Measurements from ENCODE around the gene LRP10. TPM values are rescaled to one million over a fixed set of nuclear protein-coding genes. Genes with fewer than 3 reads are reported as not detected.

Gene LRP10
- total RNA-seq, 2 donors from 2014 or later: 124 to 150 TPM

DNA sequence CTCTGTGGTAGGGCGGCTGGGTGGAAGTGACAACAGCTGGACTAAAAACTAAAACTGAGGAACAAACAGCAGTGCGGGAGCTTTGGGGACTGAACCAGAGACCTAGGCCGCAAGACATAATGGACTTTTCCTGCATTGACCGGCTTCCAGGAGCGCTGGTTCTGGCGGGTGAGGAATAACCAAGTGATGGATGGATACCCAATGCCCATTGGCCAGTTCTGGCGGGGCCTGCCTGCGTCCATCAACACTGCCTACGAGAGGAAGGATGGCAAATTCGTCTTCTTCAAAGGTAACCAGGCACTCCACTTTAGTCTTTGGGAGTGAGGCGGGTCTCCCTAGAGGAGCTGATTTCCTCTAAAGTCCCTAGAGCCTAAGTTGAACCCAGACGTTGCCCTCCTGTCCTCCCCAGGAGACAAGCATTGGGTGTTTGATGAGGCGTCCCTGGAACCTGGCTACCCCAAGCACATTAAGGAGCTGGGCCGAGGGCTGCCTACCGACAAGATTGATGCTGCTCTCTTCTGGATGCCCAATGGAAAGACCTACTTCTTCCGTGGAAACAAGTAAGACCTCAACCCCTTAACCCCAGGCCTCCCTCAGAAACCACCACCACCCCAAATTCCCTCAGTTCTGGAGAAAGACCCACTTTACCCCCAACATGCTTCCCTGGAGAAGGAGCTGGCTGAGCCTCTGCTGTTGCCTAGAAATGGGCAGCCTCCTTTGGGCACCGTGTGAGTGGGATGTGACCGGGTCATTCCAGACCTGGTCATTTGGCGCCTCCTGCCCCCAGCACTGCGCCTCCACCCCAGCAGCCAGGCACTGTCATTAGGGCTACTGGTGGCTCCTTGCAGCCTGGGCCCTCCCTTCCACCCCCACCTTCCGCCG, 27.1 kb upstream of the LRP10 start:
- Histone ChIP-seq H3K36me3 (peaks cover 16 to 31% of the 10 kb centered on the region in 2 donors), H3K4me3 (no peak overlapping the region), H3K9me3 (no peaks in the 10 kb centered on the region), H3K4me1 (replicated peaks) (peaks cover 6% of the 10 kb centered on the region), H3K27ac (no peak overlapping the region), H3K27me3 (replicated peaks; ENCODE audit: insufficient read depth) (no peaks in the 10 kb centered on the region)
- 88% methylated on average over 22 of the region's 22 CpGs for WGBS
- intact Hi-C loops (cut with DNase I): loop anchor here (10.0 kb wide), 1 partner anchor 460 kb away; no protein-coding TSS in a partner anchor
- no peak for DNase-seq (ENCODE audit: low spot score)
- TF ChIP-seq POLR2AphosphoS5 (IDR thresholded peaks at IDR 0.05) (no peak), POLR2A (IDR thresholded peaks at IDR 0.05) (no peak)
- TF ChIP-seq, protein P1, sequence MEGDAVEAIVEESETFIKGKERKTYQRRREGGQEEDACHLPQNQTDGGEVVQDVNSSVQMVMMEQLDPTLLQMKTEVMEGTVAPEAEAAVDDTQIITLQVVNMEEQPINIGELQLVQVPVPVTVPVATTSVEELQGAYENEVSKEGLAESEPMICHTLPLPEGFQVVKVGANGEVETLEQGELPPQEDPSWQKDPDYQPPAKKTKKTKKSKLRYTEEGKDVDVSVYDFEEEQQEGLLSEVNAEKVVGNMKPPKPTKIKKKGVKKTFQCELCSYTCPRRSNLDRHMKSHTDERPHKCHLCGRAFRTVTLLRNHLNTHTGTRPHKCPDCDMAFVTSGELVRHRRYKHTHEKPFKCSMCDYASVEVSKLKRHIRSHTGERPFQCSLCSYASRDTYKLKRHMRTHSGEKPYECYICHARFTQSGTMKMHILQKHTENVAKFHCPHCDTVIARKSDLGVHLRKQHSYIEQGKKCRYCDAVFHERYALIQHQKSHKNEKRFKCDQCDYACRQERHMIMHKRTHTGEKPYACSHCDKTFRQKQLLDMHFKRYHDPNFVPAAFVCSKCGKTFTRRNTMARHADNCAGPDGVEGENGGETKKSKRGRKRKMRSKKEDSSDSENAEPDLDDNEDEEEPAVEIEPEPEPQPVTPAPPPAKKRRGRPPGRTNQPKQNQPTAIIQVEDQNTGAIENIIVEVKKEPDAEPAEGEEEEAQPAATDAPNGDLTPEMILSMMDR (IDR thresholded peaks at IDR 0.05): no peak

DNA sequence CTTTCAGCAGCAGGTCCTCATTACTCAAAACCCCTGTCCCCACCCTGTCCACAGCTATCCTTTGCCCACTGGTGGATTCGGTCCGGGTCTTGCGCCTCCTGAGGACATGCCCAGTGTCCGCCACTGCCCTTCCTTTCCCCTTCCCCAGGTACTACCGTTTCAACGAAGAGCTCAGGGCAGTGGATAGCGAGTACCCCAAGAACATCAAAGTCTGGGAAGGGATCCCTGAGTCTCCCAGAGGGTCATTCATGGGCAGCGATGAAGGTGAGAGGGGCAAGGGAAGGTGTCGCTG, 26.5 kb upstream of the LRP10 start:
- TF ChIP-seq, protein P1 (IDR thresholded peaks at IDR 0.05): no peak
- TF ChIP-seq POLR2A (IDR thresholded peaks at IDR 0.05): no peak
- no peak for TF ChIP-seq POLR2AphosphoS5 (IDR thresholded peaks at IDR 0.05)
- no peak overlapping the region for H3K27ac ChIP-seq
- 88% methylated on average over 9 of the region's 9 CpGs for WGBS
- no peaks in the 10 kb centered on the region for H3K27me3 ChIP-seq (replicated peaks; ENCODE audit: insufficient read depth)
- peaks cover 16 to 31% of the 10 kb centered on the region in 2 donors for H3K36me3 ChIP-seq
- intact Hi-C loops (cut with DNase I): loop anchor here (10.0 kb wide), 1 partner anchor 460 kb away; no protein-coding TSS in a partner anchor
- H3K9me3 ChIP-seq: no peaks in the 10 kb centered on the region
- H3K4me3 ChIP-seq: no peak overlapping the region
- no peak for DNase-seq (ENCODE audit: low spot score)
- peaks cover 6% of the 10 kb centered on the region for H3K4me1 ChIP-seq (replicated peaks)

DNA sequence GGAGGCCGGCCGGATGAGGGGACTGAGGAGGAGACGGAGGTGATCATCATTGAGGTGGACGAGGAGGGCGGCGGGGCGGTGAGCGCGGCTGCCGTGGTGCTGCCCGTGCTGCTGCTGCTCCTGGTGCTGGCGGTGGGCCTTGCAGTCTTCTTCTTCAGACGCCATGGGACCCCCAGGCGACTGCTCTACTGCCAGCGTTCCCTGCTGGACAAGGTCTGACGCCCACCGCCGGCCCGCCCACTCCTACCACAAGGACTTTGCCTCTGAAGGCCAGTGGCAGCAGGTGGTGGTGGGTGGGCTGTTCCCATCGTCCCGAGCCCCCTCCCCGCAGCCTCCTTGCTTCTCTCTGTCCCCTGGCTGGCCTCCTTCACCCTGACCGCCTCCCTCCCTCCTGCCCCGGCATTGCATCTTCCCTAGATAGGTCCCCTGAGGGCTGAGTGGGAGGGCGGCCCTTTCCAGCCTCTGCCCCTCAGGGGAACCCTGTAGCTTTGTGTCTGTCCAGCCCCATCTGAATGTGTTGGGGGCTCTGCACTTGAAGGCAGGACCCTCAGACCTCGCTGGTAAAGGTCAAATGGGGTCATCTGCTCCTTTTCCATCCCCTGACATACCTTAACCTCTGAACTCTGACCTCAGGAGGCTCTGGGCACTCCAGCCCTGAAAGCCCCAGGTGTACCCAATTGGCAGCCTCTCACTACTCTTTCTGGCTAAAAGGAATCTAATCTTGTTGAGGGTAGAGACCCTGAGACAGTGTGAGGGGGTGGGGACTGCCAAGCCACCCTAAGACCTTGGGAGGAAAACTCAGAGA, 25.5 kb upstream of the LRP10 start:
- no peaks in the 10 kb centered on the region for H3K27me3 ChIP-seq (replicated peaks; ENCODE audit: insufficient read depth)
- H3K4me3 ChIP-seq: no peak overlapping the region
- WGBS: 74% methylated on average over 26 of the region's 26 CpGs
- peaks cover 12% of the 10 kb centered on the region for H3K4me1 ChIP-seq (replicated peaks)
- intact Hi-C loops (cut with DNase I): loop anchor here (10.0 kb wide), 1 partner anchor 461 kb away; no protein-coding TSS in a partner anchor
- DNase-seq (ENCODE audit: low spot score): no peak
- no peak for TF ChIP-seq POLR2AphosphoS5 (IDR thresholded peaks at IDR 0.05)
- TF ChIP-seq, protein P1 (IDR thresholded peaks at IDR 0.05): no peak
- no peaks in the 10 kb centered on the region for H3K9me3 ChIP-seq
- H3K36me3 ChIP-seq: peaks cover 16 to 31% of the 10 kb centered on the region in 2 donors
- H3K27ac ChIP-seq: peak overlapping the region; percentile 14 to 72

DNA sequence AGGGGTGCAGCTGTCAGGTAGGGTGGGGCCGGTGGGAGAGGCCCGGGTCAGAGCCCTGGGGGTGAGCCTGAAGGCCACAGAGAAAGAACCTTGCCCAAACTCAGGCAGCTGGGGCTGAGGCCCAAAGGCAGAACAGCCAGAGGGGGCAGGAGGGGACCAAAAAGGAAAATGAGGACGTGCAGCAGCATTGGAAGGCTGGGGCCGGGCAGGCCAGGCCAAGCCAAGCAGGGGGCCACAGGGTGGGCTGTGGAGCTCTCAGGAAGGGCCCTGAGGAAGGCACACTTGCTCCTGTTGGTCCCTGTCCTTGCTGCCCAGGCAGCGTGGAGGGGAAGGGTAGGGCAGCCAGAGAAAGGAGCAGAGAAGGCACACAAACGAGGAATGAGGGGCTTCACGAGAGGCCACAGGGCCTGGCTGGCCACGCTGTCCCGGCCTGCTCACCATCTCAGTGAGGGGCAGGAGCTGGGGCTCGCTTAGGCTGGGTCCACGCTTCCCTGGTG, 24.7 kb upstream of the LRP10 start:
- no peaks in the 10 kb centered on the region for H3K27me3 ChIP-seq (replicated peaks; ENCODE audit: insufficient read depth)
- no peaks in the 10 kb centered on the region for H3K9me3 ChIP-seq
- H3K27ac ChIP-seq: peak overlapping the region; percentile 20 to 72
- H3K4me3 ChIP-seq: no peak overlapping the region
- intact Hi-C loops (cut with DNase I): loop anchor here (10.0 kb wide), 1 partner anchor 462 kb away; no protein-coding TSS in a partner anchor
- TF ChIP-seq, protein P1 (IDR thresholded peaks at IDR 0.05): no peak
- TF ChIP-seq POLR2AphosphoS5 (IDR thresholded peaks at IDR 0.05): no peak
- no peak for TF ChIP-seq POLR2A (IDR thresholded peaks at IDR 0.05)
- DNase-seq (ENCODE audit: low spot score): no peak
- peaks cover 14 to 31% of the 10 kb centered on the region in 2 donors for H3K36me3 ChIP-seq
- peaks cover 15% of the 10 kb centered on the region for H3K4me1 ChIP-seq (replicated peaks)
- 69% methylated on average over 11 of the region's 11 CpGs for WGBS

Data from prostate gland (tissue), 2 donors.